WERI-Rb-1 (cell line): ENCODE data around the gene SNX30.
A peak's percentile ranks its signal among the peaks of the same experiment; 100 is the strongest.

Source experiments
- DNase-seq: peaks from one replicate; pipeline ENCODE4 v3.0.0-alpha.2; 2020
- H3K27ac ChIP-seq: fragments of 250-450 bp; sonication (Bioruptor Pico); 2 replicates; pipeline ENCODE4 v1.5.1; 2020; ENCODE audit warnings: mild to moderate bottlenecking, moderate library complexity
- H3K27me3 ChIP-seq: fragments of 250-450 bp; sonication (Bioruptor Pico); 2 replicates; pipeline ENCODE4 v1.5.1; 2021; ENCODE audit warnings: mild to moderate bottlenecking, low read depth, moderate library complexity; ENCODE audit not compliant: insufficient read depth, severe bottlenecking
- H3K36me3 ChIP-seq: fragments of 250-450 bp; sonication (Bioruptor Pico); 2 replicates; pipeline ENCODE4 v1.5.1; 2020; ENCODE audit warnings: mild to moderate bottlenecking, moderate library complexity
- H3K4me3 ChIP-seq: 2 replicates; pipeline ENCODE4 v1.5.1; 2011; ENCODE audit warnings: low read depth, mild to moderate bottlenecking, control low read depth, low read length
- H3K9me3 ChIP-seq: fragments of 250-450 bp; sonication (Bioruptor Pico); 2 replicates; pipeline ENCODE4 v1.5.1; 2021; ENCODE audit warnings: mild to moderate bottlenecking, moderate library complexity; ENCODE audit not compliant: severe bottlenecking
- TF ChIP-seq, protein P1 (sequence below): IDR thresholded peaks from 2 replicates; pipeline ENCODE4 v1.5.1; 2011; ENCODE audit warnings: low read depth, mild to moderate bottlenecking, control low read depth, inconsistent platforms, low read length

The SNX30 gene

GRCh38 chr9:112856843-112857242 lies 106.3 kb downstream of the SNX30 start:
- H3K36me3 ChIP-seq: peaks cover 31% of the 10 kb centered on the region
- no peak overlapping the region for H3K4me3 ChIP-seq
- H3K27ac ChIP-seq: no peak overlapping the region
- H3K27me3 ChIP-seq: no peaks in the 10 kb centered on the region
- DNase-seq: no peak
- TF ChIP-seq, protein P1, sequence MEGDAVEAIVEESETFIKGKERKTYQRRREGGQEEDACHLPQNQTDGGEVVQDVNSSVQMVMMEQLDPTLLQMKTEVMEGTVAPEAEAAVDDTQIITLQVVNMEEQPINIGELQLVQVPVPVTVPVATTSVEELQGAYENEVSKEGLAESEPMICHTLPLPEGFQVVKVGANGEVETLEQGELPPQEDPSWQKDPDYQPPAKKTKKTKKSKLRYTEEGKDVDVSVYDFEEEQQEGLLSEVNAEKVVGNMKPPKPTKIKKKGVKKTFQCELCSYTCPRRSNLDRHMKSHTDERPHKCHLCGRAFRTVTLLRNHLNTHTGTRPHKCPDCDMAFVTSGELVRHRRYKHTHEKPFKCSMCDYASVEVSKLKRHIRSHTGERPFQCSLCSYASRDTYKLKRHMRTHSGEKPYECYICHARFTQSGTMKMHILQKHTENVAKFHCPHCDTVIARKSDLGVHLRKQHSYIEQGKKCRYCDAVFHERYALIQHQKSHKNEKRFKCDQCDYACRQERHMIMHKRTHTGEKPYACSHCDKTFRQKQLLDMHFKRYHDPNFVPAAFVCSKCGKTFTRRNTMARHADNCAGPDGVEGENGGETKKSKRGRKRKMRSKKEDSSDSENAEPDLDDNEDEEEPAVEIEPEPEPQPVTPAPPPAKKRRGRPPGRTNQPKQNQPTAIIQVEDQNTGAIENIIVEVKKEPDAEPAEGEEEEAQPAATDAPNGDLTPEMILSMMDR: no peak
- no peaks in the 10 kb centered on the region for H3K9me3 ChIP-seq

GRCh38 chr9:112858005-112858404 lies 107.4 kb downstream of the SNX30 start:
- Histone ChIP-seq H3K27ac (no peak overlapping the region), H3K4me3 (no peak overlapping the region), H3K9me3 (no peaks in the 10 kb centered on the region), H3K27me3 (no peaks in the 10 kb centered on the region), H3K36me3 (peaks cover 20% of the 10 kb centered on the region)
- DNase-seq: no peak
- TF ChIP-seq, protein P1: no peak

DNA sequence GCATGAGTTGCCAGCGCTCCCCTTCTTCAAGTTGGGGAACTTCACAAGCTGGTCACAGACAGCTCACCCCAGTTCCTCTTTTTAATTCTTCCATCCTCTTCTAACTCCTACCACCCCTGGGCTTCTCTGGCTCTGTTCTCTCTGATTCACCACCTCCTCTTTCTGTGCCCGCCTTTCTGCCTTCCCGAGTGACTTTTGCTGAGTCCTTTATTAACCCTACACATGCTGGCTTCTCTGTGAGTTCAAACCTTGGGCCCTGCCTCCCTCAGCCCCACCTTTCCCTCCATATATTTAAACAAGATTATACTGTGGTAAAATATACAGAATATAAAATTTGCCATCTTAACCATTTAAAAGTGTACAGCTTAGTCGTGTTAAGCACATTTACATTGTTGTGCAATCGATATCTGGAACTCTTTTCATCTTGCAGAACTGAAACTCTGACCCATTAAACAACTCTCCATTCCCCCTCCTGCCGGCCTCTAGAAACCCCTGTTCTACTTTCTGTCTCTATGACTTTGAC lies 108.1 kb downstream of the SNX30 start:
- Histone ChIP-seq H3K36me3 (peaks cover 13% of the 10 kb centered on the region), H3K27ac (no peak overlapping the region), H3K27me3 (no peaks in the 10 kb centered on the region), H3K9me3 (no peaks in the 10 kb centered on the region), H3K4me3 (no peak overlapping the region)
- no peak for DNase-seq
- TF ChIP-seq, protein P1: no peak

GRCh38 chr9:112860451-112860850 lies 109.9 kb downstream of the SNX30 start:
- DNase-seq: no peak
- H3K27me3 ChIP-seq: no peaks in the 10 kb centered on the region
- no peaks in the 10 kb centered on the region for H3K9me3 ChIP-seq
- H3K4me3 ChIP-seq: no peak overlapping the region
- H3K36me3 ChIP-seq: peaks cover 15% of the 10 kb centered on the region
- TF ChIP-seq, protein P1: no peak
- H3K27ac ChIP-seq: no peak overlapping the region

GRCh38 chr9:112861155-112861554 lies 110.6 kb downstream of the SNX30 start:
- H3K4me3 ChIP-seq: no peak overlapping the region
- no peaks in the 10 kb centered on the region for H3K27me3 ChIP-seq
- peak; percentile 26 for DNase-seq
- TF ChIP-seq, protein P1: no peak
- H3K27ac ChIP-seq: no peak overlapping the region; the same call in 1 of the 2 replicates
- no peaks in the 10 kb centered on the region for H3K9me3 ChIP-seq
- peaks cover 19% of the 10 kb centered on the region for H3K36me3 ChIP-seq
